ENCODE data around the gene IRF2BPL. TPM values are rescaled to one million over a fixed set of nuclear protein-coding genes. Genes with fewer than 3 reads are reported as not detected.

The IRF2BPL gene
- total RNA-seq, 1 experiment from 2014 or later, result 142 TPM

- Histone ChIP-seq H3K4me3 (ENCODE audit: insufficient read depth, low read depth, low read length) (no peak overlapping the region), H3K36me3 (replicated peaks; ENCODE audit: control insufficient read depth, insufficient read depth, low read length) (no peaks in the 10 kb centered on the region), H3K27me3 (ENCODE audit: control insufficient read depth, insufficient read depth, low read length) (no peaks in the 10 kb centered on the region)
- DNase-seq, result peak; percentile 67
Measured at GRCh38 chr14:77000340-77001270, 27.9 kb downstream of the IRF2BPL start.

GRCh38 chr14:76998910-76999309, 29.6 kb downstream of the IRF2BPL start:
- no peak for DNase-seq
- H3K27me3 ChIP-seq (ENCODE audit: control insufficient read depth, insufficient read depth, low read length), result no peaks in the 10 kb centered on the region
- H3K4me3 ChIP-seq (ENCODE audit: insufficient read depth, low read depth, low read length), result no peak overlapping the region
- H3K36me3 ChIP-seq (replicated peaks; ENCODE audit: control insufficient read depth, insufficient read depth, low read length), result no peaks in the 10 kb centered on the region

- no peak overlapping the region for H3K4me3 ChIP-seq (ENCODE audit: insufficient read depth, low read depth, low read length)
- no peak for DNase-seq
Measured at GRCh38 chr14:76997257-76997970, 31.1 kb downstream of the IRF2BPL start.

GRCh38 chr14:76996563-76997146, 31.9 kb downstream of the IRF2BPL start:
- DNase-seq, result no peak

More at GRCh38 chr14:76997257-76997970, 31.1 kb downstream of the IRF2BPL start:
- Histone ChIP-seq H3K27me3 (ENCODE audit: control insufficient read depth, insufficient read depth, low read length) (no peaks in the 10 kb centered on the region), H3K36me3 (replicated peaks; ENCODE audit: control insufficient read depth, insufficient read depth, low read length) (no peaks in the 10 kb centered on the region)

GRCh38 chr14:76995279-76996035, 33.1 kb downstream of the IRF2BPL start:
- DNase-seq, result no peak
- H3K36me3 ChIP-seq (replicated peaks; ENCODE audit: control insufficient read depth, insufficient read depth, low read length), result no peaks in the 10 kb centered on the region

More at GRCh38 chr14:76996563-76997146, 31.9 kb downstream of the IRF2BPL start:
- Histone ChIP-seq H3K27me3 (ENCODE audit: control insufficient read depth, insufficient read depth, low read length) (no peaks in the 10 kb centered on the region), H3K4me3 (ENCODE audit: insufficient read depth, low read depth, low read length) (no peak overlapping the region), H3K36me3 (replicated peaks; ENCODE audit: control insufficient read depth, insufficient read depth, low read length) (no peaks in the 10 kb centered on the region)

GRCh38 chr14:76993752-76994151, 34.8 kb downstream of the IRF2BPL start:
- DNase-seq, result no peak
- no peak overlapping the region for H3K4me3 ChIP-seq (ENCODE audit: insufficient read depth, low read depth, low read length)
- no peaks in the 10 kb centered on the region for H3K27me3 ChIP-seq (ENCODE audit: control insufficient read depth, insufficient read depth, low read length)
- H3K36me3 ChIP-seq (replicated peaks; ENCODE audit: control insufficient read depth, insufficient read depth, low read length), result no peaks in the 10 kb centered on the region

More at GRCh38 chr14:76995279-76996035, 33.1 kb downstream of the IRF2BPL start:
- Histone ChIP-seq H3K27me3 (ENCODE audit: control insufficient read depth, insufficient read depth, low read length) (no peaks in the 10 kb centered on the region), H3K4me3 (ENCODE audit: insufficient read depth, low read depth, low read length) (no peak overlapping the region)

GRCh38 chr14:76990084-76990483, 38.4 kb downstream of the IRF2BPL start:
- DNase-seq, result no peak
- no peaks in the 10 kb centered on the region for H3K36me3 ChIP-seq (replicated peaks; ENCODE audit: control insufficient read depth, insufficient read depth, low read length)

GRCh38 chr14:76987956-76988520, 40.5 kb downstream of the IRF2BPL start:
- peak; percentile 42 for DNase-seq
- no peaks in the 10 kb centered on the region for H3K36me3 ChIP-seq (replicated peaks; ENCODE audit: control insufficient read depth, insufficient read depth, low read length)

More at GRCh38 chr14:76990084-76990483, 38.4 kb downstream of the IRF2BPL start:
- Histone ChIP-seq H3K27me3 (ENCODE audit: control insufficient read depth, insufficient read depth, low read length) (no peaks in the 10 kb centered on the region), H3K4me3 (ENCODE audit: insufficient read depth, low read depth, low read length) (no peak overlapping the region)

GRCh38 chr14:76986231-76986565, 42.3 kb downstream of the IRF2BPL start:
- no peak overlapping the region for H3K4me3 ChIP-seq (ENCODE audit: insufficient read depth, low read depth, low read length)
- H3K27me3 ChIP-seq (ENCODE audit: control insufficient read depth, insufficient read depth, low read length), result no peaks in the 10 kb centered on the region
- no peak for DNase-seq
- H3K36me3 ChIP-seq (replicated peaks; ENCODE audit: control insufficient read depth, insufficient read depth, low read length), result no peaks in the 10 kb centered on the region

More at GRCh38 chr14:76987956-76988520, 40.5 kb downstream of the IRF2BPL start:
- Histone ChIP-seq H3K27me3 (ENCODE audit: control insufficient read depth, insufficient read depth, low read length) (no peaks in the 10 kb centered on the region), H3K4me3 (ENCODE audit: insufficient read depth, low read depth, low read length) (no peak overlapping the region)

- DNase-seq, result peak; percentile 67
- no peak overlapping the region for H3K4me3 ChIP-seq (ENCODE audit: insufficient read depth, low read depth, low read length)
- H3K27me3 ChIP-seq (ENCODE audit: control insufficient read depth, insufficient read depth, low read length), result no peaks in the 10 kb centered on the region
- H3K36me3 ChIP-seq (replicated peaks; ENCODE audit: control insufficient read depth, insufficient read depth, low read length), result no peaks in the 10 kb centered on the region
Measured at GRCh38 chr14:76985540-76986230, 42.8 kb downstream of the IRF2BPL start.

GRCh38 chr14:76984787-76985375, 43.6 kb downstream of the IRF2BPL start:
- peak; percentile 52 for DNase-seq
- H3K4me3 ChIP-seq (ENCODE audit: insufficient read depth, low read depth, low read length), result no peak overlapping the region
- H3K27me3 ChIP-seq (ENCODE audit: control insufficient read depth, insufficient read depth, low read length), result no peaks in the 10 kb centered on the region
- no peaks in the 10 kb centered on the region for H3K36me3 ChIP-seq (replicated peaks; ENCODE audit: control insufficient read depth, insufficient read depth, low read length)

GRCh38 chr14:76984297-76984696, 44.2 kb downstream of the IRF2BPL start:
- Histone ChIP-seq H3K4me3 (ENCODE audit: insufficient read depth, low read depth, low read length) (no peak overlapping the region), H3K27me3 (ENCODE audit: control insufficient read depth, insufficient read depth, low read length) (no peaks in the 10 kb centered on the region), H3K36me3 (replicated peaks; ENCODE audit: control insufficient read depth, insufficient read depth, low read length) (no peaks in the 10 kb centered on the region)
- peak; percentile 51 for DNase-seq

- H3K4me3 ChIP-seq (ENCODE audit: insufficient read depth, low read depth, low read length), result no peak overlapping the region
- H3K27me3 ChIP-seq (ENCODE audit: control insufficient read depth, insufficient read depth, low read length), result no peaks in the 10 kb centered on the region
- DNase-seq, result no peak
- H3K36me3 ChIP-seq (replicated peaks; ENCODE audit: control insufficient read depth, insufficient read depth, low read length), result no peaks in the 10 kb centered on the region
Measured at GRCh38 chr14:76981670-76982069, 46.8 kb downstream of the IRF2BPL start.

All from H7 (cell line).